ENCODE measurements around the gene CNTN5.

CNTN5 gene

DNA sequence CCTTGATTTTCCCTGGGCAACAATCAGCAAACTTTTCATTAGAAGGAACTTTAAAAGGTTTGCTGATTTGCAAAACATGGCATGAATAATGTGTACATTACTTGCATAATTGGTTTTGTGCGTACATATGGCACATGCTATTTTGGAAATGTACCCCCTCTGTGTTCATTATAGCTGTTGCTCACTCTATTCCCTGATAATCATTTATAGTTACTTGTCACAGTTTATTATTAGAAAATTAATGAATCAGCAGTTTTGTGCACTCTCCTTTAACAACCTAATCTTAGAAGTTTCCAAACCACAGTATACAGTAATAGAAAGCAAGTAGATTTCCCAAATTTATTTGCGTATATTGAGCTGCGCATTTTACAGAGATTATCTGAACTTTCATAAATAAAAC is 389.9 kb downstream of the CNTN5 start:
- DNase-seq = no peak

DNA sequence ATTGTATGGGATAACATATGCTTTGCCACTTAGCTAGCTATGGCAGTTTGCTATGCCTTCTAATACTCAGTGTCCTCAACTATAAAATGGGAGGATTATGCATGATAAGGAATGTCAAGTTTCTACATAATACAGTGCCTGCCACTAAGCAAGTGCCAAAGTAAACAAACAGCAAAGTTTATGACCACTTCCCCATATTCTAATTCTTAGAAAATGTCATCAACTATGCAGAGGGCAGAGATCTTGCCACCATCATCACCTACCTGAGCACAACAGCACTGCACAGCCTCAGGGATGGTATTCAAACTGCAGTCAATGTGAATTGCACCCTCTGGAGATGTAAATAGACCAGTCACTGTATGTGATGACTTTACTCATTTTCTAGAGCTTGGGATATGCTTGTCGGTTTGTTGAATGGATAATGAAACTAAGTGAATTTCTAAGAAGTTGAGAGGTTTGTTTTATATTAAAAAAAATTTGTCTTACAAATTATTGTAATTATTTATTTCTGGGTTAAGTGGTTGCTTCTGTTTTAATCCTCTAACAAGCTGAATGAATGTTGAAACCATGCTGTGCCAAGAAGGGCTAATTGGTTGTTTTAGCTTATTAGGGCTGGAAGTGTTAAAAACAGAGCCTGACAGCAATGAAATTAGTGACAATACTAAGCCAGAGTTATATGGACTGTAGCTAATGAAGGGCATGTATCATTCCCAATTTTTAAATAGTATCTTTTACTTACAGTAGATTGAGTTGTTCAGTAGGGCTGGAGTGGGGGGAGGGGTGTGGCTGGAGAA is 398.4 kb downstream of the CNTN5 start:
- DNase-seq = no peak

GRCh38 chr11:99419991-99420390 is 399.2 kb downstream of the CNTN5 start:
- DNase-seq = no peak

GRCh38 chr11:99422581-99423427 is 402.1 kb downstream of the CNTN5 start:
- DNase-seq = no peak

GRCh38 chr11:99423428-99423983 is 402.8 kb downstream of the CNTN5 start:
- no peak for DNase-seq

GRCh38 chr11:99424313-99425084 is 403.8 kb downstream of the CNTN5 start:
- no peak for DNase-seq

DNA sequence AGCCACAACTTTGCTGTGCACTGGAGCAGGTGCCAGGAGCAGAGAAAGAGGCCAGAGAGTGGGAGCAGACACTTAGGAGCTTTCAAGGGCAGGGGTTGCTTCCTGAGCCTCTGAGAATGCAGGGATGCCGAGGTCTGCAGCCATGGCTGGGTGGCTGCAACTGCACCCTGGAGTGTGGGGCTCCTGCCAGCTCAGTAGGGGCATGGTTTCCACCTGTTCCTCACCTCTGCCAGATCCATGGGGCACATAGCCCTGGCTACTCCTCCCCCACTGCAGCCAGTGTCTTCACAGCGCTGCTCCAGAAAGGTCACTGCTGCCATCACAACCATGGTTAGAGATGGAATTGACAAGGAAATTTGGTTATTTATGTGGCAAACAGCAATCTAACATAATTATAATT is 404.8 kb downstream of the CNTN5 start:
- no peak for DNase-seq

- no peak for DNase-seq
These were observed 411.9 kb downstream of the CNTN5 start for GRCh38 chr11:99432677-99433076.

- DNase-seq = no peak
These were observed 422.5 kb downstream of the CNTN5 start for GRCh38 chr11:99443276-99443675.

DNA sequence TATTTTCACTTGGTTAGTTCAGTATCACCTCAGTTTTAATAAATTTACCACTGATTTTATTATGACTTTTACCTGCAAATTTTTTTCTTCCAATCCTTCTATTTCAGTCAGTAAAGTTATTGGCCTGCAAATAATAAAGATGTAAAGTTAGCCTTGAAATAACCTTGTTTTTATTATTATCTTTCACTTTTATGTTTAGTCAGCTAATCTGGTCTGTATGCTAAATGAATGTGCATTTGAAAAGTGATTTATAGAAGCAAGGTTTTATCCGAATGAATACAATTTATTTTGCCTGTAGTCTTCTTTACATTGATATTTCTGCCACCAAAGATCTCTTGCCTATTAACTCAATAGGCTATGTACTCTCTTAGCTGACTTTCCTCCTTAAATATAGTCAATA is 425.7 kb downstream of the CNTN5 start:
- no peak for DNase-seq

DNA sequence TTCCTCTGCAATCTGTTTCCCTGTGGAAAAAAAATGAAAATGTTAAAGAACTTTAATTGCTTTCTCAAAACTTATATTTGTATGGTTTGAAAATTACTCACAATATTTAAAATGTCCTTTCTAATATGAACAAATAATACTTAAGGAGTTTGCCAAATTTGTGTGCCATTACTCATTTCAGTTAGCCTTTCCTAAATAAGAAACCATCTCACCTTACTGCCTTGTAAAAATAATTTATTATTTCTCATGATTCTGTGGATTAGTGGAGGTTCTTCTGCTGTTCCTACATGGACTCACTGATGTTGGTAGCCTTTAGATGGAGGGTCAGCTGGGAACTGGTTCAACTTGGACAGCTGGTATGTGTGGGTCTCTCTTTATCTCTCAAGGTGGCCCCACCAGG is 428.6 kb downstream of the CNTN5 start:
- no peak for DNase-seq

GRCh38 chr11:99452075-99452474 is 431.3 kb downstream of the CNTN5 start:
- DNase-seq = no peak

- DNase-seq = no peak
These were observed 441.2 kb downstream of the CNTN5 start for GRCh38 chr11:99461913-99462312.

- DNase-seq = no peak
These were observed 444.2 kb downstream of the CNTN5 start for GRCh38 chr11:99464985-99465384.

DNA sequence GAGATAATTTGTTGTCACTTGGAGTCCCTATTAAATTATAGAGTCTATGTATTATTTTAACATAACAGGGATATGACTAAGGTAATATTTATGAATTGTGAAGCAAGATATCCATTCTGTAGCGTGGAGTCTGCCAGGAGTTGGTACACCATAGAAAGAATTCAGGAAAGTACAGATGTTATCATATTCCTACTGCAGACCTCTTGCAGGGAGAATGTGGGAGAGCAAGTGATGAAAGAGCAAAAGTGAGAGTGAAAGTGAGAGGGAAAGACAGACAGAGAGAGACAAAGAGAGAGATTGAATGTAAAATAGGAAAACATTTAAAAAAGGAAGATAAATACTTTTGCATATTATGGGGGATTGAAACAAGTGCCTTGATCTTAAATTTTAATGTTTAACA is 468.8 kb downstream of the CNTN5 start:
- DNase-seq = no peak

DNA sequence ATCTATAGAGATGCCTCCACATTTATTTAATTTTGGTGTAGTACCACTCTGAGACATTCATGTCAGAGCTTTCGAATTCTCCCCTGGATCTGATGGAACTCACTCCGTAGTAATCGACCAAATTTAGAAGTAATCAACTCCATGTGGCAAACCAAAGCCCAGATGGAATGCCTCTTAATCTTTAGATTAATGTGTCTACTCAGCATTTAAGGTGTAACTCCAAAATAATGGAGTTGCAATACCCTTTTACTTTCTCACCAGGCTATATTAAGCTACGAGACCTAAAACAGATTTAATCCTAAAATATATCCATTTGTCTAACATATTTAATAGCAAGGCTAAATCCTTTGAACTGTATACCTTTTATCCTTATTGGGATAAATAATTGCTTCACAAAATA is 473.3 kb downstream of the CNTN5 start:
- DNase-seq = no peak

GRCh38 chr11:99501655-99502054 is 480.9 kb downstream of the CNTN5 start:
- DNase-seq = no peak

DNA sequence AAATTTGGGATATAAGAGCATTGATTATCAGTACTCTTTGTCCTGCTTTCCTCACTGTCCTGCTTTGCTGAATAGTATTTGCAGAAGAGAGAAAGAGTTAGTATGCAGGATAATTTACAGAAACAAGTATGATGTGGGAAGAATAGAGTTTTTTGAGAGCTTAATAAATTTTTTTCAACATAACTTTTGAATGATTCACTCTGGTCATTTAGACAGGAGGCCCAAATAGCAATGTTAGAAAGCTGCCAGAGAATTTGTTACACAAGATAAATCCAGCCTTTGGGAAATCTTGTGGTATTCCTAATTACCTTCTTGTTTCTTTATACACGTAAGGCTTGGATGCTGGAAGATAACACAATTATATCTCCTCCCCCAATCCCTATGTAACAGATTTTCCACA is 484.6 kb downstream of the CNTN5 start:
- no peak for DNase-seq

GRCh38 chr11:99505831-99506230 is 485.1 kb downstream of the CNTN5 start:
- DNase-seq = no peak

DNA sequence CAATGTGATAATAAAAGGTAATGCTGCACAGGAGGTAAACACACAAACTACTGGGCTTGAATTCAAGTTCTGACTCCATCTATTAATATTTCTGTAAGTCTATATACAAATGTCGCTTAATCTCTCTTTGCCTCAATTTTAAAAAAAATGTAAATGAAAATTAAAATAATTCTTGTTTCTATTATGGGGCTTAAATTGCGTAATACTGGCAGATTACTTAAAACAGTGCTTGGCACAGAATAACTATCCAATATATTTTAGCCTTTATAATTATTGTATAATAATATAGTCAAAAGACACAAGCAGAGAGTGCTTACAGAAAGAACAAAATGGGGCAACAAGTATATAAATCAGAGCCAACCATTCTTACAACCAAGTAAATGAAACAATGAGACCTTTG is 489.1 kb downstream of the CNTN5 start:
- no peak for DNase-seq

GRCh38 chr11:99513368-99513767 is 492.6 kb downstream of the CNTN5 start:
- DNase-seq = no peak

- DNase-seq = no peak
These were observed 498.3 kb downstream of the CNTN5 start for GRCh38 chr11:99519095-99519494.
